ENCODE results near the gene CELF4.

CELF4 gene

DNA sequence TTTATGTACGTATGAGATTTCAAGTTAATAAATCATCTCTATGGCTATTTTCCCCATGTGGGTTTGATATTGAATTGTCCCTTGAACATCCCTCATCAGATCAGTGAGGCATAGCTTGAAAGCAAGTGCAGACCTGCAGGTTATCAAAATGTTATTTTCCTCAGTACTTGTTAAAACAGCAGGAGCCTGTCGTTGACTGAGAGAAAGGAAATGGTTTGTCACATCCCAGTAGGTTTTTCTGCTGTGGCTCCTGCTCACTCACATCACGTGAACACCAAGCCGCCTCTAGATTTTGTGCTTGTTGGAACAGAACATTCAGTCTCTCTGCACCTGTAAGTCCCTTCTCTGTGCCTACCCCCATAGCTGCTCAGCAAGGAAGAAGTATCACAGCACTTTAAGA, 340.3 kb downstream of the CELF4 start:
- TF ChIP-seq, protein P1, sequence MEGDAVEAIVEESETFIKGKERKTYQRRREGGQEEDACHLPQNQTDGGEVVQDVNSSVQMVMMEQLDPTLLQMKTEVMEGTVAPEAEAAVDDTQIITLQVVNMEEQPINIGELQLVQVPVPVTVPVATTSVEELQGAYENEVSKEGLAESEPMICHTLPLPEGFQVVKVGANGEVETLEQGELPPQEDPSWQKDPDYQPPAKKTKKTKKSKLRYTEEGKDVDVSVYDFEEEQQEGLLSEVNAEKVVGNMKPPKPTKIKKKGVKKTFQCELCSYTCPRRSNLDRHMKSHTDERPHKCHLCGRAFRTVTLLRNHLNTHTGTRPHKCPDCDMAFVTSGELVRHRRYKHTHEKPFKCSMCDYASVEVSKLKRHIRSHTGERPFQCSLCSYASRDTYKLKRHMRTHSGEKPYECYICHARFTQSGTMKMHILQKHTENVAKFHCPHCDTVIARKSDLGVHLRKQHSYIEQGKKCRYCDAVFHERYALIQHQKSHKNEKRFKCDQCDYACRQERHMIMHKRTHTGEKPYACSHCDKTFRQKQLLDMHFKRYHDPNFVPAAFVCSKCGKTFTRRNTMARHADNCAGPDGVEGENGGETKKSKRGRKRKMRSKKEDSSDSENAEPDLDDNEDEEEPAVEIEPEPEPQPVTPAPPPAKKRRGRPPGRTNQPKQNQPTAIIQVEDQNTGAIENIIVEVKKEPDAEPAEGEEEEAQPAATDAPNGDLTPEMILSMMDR (conservative IDR thresholded peaks at IDR 0.05; ENCODE audit: low read length) = no peak
- no peak for DNase-seq (ENCODE audit: low read depth)
- no peak overlapping the region for H3K4me3 ChIP-seq (ENCODE audit: low read length)

DNA sequence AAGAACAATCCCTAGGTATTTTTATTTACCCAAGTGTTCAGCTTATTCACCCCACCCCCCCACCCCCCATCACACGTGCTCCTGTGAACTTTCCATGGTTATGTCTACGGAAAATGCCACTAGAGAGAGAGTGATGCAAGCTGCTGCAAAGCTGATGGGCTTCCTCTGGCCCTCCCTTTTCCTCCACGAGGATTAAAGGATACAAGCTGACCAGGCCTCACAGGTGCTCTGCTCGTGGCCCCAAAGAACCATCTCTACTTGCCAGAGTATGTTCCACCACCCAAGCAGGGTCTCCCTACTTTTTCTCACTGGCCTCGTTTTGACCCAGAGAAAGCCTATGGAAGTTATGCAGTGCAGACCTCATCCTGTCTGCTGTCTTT, 342.6 kb downstream of the CELF4 start:
- H3K4me3 ChIP-seq (ENCODE audit: low read length) = no peak overlapping the region
- peak; percentile 6 for DNase-seq (ENCODE audit: low read depth)
- TF ChIP-seq, protein P1 (conservative IDR thresholded peaks at IDR 0.05; ENCODE audit: low read length) = no peak

DNA sequence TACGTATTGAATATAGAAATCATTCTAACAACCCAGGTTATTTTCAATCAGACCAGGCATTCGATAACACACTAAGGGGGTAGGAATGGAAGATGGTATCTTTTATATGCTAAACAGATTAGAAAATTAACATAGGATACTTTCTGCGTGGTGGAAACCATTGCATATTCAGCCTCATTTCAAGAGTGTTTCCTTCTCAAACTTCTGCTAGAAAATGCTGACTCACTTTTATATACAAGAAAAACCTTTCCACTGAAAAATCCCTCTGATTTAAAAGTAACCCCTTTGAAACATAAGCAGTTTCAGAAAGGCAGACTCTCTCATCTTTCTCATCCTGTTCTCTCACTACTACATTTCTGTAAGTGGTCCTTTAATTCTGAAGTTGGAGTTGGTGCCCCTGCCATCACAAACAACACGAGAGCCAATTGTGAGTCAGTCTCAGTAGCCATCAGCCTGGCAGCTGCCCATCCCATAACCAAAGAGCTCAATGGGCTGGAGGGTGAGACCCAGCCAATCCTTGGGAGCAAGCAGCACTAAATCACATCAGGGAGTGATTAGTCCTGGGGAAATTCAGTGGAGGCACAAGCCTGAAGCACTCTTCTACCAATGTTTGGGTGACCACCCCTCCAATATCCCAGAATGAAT, 343.1 kb downstream of the CELF4 start:
- DNase-seq (ENCODE audit: low read depth) = peak; percentile 1
- TF ChIP-seq, protein P1 (conservative IDR thresholded peaks at IDR 0.05; ENCODE audit: low read length) = no peak
- H3K4me3 ChIP-seq (ENCODE audit: low read length) = no peak overlapping the region

DNA sequence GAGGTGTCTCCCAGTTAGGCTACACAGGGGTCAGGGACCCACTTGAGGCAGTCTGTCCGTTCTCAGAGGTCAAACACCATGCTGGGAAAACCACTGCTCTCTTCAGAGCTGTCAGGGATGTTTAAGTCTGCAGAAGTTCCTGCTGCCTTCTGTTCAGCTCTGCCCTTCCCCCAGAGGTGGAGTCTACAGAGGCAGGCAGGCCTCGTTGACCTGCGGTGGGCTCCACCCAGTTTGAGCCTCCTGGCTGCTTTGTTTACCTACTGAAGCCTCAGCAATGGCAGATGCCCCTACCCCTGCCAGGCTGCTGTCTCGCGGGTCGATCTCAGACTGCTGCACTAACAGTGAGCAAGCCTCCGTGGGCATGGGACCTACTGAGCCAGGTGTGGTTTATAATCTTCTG, 346.3 kb downstream of the CELF4 start:
- no peak for DNase-seq (ENCODE audit: low read depth)
- TF ChIP-seq, protein P1 (conservative IDR thresholded peaks at IDR 0.05; ENCODE audit: low read length) = no peak
- no peak overlapping the region for H3K4me3 ChIP-seq (ENCODE audit: low read length)

DNA sequence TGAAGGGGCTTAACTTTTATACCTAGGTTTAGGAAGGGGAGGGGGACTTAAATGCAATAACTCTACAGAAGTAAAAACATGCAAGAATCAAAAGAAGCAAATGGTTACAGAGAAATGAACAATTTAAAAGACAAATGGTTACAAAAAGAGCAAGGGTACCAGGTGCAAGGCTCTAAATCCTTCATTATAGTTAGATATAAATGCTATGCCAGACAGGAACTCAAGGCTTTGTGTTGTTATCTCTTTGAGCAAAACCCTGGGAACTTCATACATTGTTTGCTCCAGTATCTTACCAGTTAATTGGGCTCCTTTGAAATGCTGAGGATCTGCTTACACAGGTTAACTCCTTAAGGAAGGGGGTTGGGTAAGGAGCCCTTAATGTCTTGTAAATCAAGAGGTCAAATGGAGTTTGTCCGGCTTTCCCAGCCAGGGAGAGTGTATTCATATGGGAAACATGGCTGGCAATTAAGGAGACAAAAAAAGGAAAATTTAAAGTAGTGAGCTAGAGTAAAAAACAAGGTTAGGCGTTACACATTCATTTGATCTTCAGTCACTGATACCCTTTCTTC, 347.5 kb downstream of the CELF4 start:
- TF ChIP-seq, protein P1 (conservative IDR thresholded peaks at IDR 0.05; ENCODE audit: low read length) = no peak
- no peak for DNase-seq (ENCODE audit: low read depth)
- no peak overlapping the region for H3K4me3 ChIP-seq (ENCODE audit: low read length)

DNA sequence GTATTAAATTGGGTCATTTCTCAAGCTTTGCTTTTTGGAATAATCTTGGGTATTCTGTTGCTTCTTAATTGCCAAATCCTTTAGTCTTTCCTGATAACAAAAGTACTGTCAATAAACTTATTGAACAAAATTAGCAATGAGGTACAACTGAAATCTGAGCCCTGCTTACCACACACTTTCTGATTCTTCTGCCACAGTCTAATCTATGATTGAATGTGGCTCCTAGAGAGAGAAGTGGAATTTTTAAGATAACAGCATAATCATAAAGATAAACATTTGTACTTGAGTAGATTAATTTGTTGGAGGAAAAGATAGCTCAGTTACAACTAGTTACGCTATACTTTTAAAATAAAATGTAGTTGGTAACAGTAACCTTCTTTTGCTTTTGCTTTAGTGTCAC, 354.8 kb downstream of the CELF4 start:
- TF ChIP-seq, protein P1 (conservative IDR thresholded peaks at IDR 0.05; ENCODE audit: low read length) = no peak
- H3K4me3 ChIP-seq (ENCODE audit: low read length) = no peak overlapping the region
- no peak for DNase-seq (ENCODE audit: low read depth)

DNA sequence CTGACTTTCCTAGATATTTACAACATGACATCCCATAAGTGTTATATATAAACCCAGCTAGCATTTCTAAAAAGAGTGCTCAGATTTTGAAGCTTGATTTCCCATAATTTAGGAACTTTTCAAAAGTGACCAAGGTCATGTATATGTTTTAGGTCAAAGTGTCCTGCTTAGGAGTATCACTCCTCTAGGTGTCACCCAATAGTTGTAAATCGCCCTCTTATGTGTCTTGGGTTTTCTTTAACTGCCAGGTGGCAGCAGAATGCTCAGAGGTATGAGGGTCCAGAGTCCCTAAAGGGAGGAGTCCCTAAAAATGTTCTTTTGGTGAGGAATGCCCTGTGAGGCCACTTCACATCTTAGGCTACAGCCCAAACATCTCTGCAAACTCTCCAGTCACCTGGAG, 358.3 kb downstream of the CELF4 start:
- TF ChIP-seq, protein P1 (conservative IDR thresholded peaks at IDR 0.05; ENCODE audit: low read length) = no peak
- no peak for DNase-seq (ENCODE audit: low read depth)
- no peak overlapping the region for H3K4me3 ChIP-seq (ENCODE audit: low read length)

Measured in AG10803 (cell line).